ENCODE measurements around the gene TNIK. TPM values are rescaled to one million over a fixed set of nuclear protein-coding genes. Genes with fewer than 3 reads are reported as not detected.

TNIK gene
- total RNA-seq, 1 donor from 2014 or later, result 38.1 TPM

- Mint-ChIP-seq H3K9me3 (no peaks in the 10 kb centered on the region), H3K36me3 (no peaks in the 10 kb centered on the region), H3K4me1 (ENCODE audit: unreplicated experiment) (peaks cover 7% of the 10 kb centered on the region), H3K4me3 (no peak overlapping the region), H3K27ac (no peak overlapping the region), H3K27me3 (no peaks in the 10 kb centered on the region)
- no peak for DNase-seq (ENCODE audit: extremely low spot score, unreplicated experiment)
- TF ChIP-seq CTCF (conservative IDR thresholded peaks at IDR 0.05), result no peak
Measured at GRCh38 chr3:171402281-171402680, 57.9 kb downstream of the TNIK start.

GRCh38 chr3:171401432-171401831 lies 58.8 kb downstream of the TNIK start:
- TF ChIP-seq CTCF (conservative IDR thresholded peaks at IDR 0.05), result no peak
- Mint-ChIP-seq H3K36me3 (no peaks in the 10 kb centered on the region), H3K27me3 (no peaks in the 10 kb centered on the region), H3K27ac (no peak overlapping the region), H3K4me1 (ENCODE audit: unreplicated experiment) (peaks cover 15% of the 10 kb centered on the region), H3K4me3 (no peak overlapping the region), H3K9me3 (peaks cover under 1% of the 10 kb centered on the region)
- no peak for DNase-seq (ENCODE audit: extremely low spot score, unreplicated experiment)

- DNase-seq (ENCODE audit: extremely low spot score, unreplicated experiment), result no peak
- no peak overlapping the region for H3K27ac Mint-ChIP-seq
- no peak for TF ChIP-seq CTCF (conservative IDR thresholded peaks at IDR 0.05)
- H3K9me3 Mint-ChIP-seq, result peaks cover 6% of the 10 kb centered on the region
- H3K36me3 Mint-ChIP-seq, result no peaks in the 10 kb centered on the region
- peaks cover 19% of the 10 kb centered on the region for H3K4me1 Mint-ChIP-seq (ENCODE audit: unreplicated experiment)
- H3K4me3 Mint-ChIP-seq, result no peak overlapping the region
- H3K27me3 Mint-ChIP-seq, result no peaks in the 10 kb centered on the region
Measured at GRCh38 chr3:171399842-171400241, 60.4 kb downstream of the TNIK start.

GRCh38 chr3:171398343-171398742 lies 61.9 kb downstream of the TNIK start:
- H3K4me3 Mint-ChIP-seq, result no peak overlapping the region
- DNase-seq (ENCODE audit: extremely low spot score, unreplicated experiment), result no peak
- H3K4me1 Mint-ChIP-seq (ENCODE audit: unreplicated experiment), result peaks cover 27% of the 10 kb centered on the region
- peaks cover 6% of the 10 kb centered on the region for H3K9me3 Mint-ChIP-seq
- TF ChIP-seq CTCF (conservative IDR thresholded peaks at IDR 0.05), result no peak
- no peaks in the 10 kb centered on the region for H3K36me3 Mint-ChIP-seq
- no peaks in the 10 kb centered on the region for H3K27me3 Mint-ChIP-seq
- no peak overlapping the region for H3K27ac Mint-ChIP-seq

- no peak overlapping the region for H3K4me3 Mint-ChIP-seq
Measured at GRCh38 chr3:171397089-171397488, 63.1 kb downstream of the TNIK start.

More at GRCh38 chr3:171397089-171397488, 63.1 kb downstream of the TNIK start:
- DNase-seq (ENCODE audit: extremely low spot score, unreplicated experiment), result no peak
- no peaks in the 10 kb centered on the region for H3K36me3 Mint-ChIP-seq
- TF ChIP-seq CTCF (conservative IDR thresholded peaks at IDR 0.05), result no peak
- peaks cover 6% of the 10 kb centered on the region for H3K9me3 Mint-ChIP-seq
- peaks cover 34% of the 10 kb centered on the region for H3K4me1 Mint-ChIP-seq (ENCODE audit: unreplicated experiment)
- H3K27me3 Mint-ChIP-seq, result no peaks in the 10 kb centered on the region
- H3K27ac Mint-ChIP-seq, result no peak overlapping the region
